Heart left ventricle (tissue), 13 donors: ENCODE results near the gene STARD6.

Source experiments
- POLR2A ChIP-seq, 2 donors: fragments of 450-650 bp; IDR thresholded peaks; one replicate each; pipeline ENCODE4 v1.6.1; 2017; ENCODE audit warnings: antibody characterized with exemption in 2 of 2, mild to moderate bottlenecking in 2 of 2, moderate library complexity in 2 of 2
- TF ChIP-seq, protein P1 (sequence below), 12 donors: fragments of 200-600 bp; sonication (generic) in 4 of 12; IDR thresholded peaks; one replicate each; pipeline versions ENCODE4 v1.5.0 to v1.8.0; 2018 to 2022; ENCODE audit warnings: antibody characterized with exemption in 12 of 12, mild to moderate bottlenecking in 5 of 12
- donor health status: ischemic (EF 13 %, LVEDD 7.1; RV severe dilation, severe dysfunction).
- donor health status: DM: no; HTN: yes; CAD: no.
- donor health status: DM: no; HTN: no; CAD: no.
- donor health status: ischemic (EF 25% LVEDD 6.9; RV normal size, moderate dysfunction).
- donor health status: ischemic (EF 25% LVEDD 5.7; RV mildly dilated, moderate dysfunction).
- donor health status: ischemic (EF 35%, LVEDD 5.7; RV mildly dilated, moderate dysfunction).
- donor health status: nonischemic (EF 11% LVEDD 7.7; RV severe dilation, severe dysfunction).
- donor health status: DM: yes; HTN: yes; CAD: no.
- donor health status: PGD.
- donor health status: ischemic (EF 29% LVEDD 5.4; RV normal size, mild dysfunction).
- donor health status: nonischemic (EF 23%, LVEDD 6.1; RV moderate dilation, normal function).

GRCh38 chr18:54405290-54405689, 47.6 kb upstream of the STARD6 start:
- TF ChIP-seq, protein P1, sequence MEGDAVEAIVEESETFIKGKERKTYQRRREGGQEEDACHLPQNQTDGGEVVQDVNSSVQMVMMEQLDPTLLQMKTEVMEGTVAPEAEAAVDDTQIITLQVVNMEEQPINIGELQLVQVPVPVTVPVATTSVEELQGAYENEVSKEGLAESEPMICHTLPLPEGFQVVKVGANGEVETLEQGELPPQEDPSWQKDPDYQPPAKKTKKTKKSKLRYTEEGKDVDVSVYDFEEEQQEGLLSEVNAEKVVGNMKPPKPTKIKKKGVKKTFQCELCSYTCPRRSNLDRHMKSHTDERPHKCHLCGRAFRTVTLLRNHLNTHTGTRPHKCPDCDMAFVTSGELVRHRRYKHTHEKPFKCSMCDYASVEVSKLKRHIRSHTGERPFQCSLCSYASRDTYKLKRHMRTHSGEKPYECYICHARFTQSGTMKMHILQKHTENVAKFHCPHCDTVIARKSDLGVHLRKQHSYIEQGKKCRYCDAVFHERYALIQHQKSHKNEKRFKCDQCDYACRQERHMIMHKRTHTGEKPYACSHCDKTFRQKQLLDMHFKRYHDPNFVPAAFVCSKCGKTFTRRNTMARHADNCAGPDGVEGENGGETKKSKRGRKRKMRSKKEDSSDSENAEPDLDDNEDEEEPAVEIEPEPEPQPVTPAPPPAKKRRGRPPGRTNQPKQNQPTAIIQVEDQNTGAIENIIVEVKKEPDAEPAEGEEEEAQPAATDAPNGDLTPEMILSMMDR (IDR thresholded peaks at IDR 0.05), result no peak
- TF ChIP-seq POLR2A (IDR thresholded peaks at IDR 0.05), result no peak
